ENCODE measurements around the gene OCA2. TPM values are rescaled to one million over a fixed set of nuclear protein-coding genes. Genes with fewer than 3 reads are reported as not detected.

The OCA2 gene
- total RNA-seq, 1 experiment from 2014 or later: not detected

GRCh38 chr15:28133281-28133680 is 34.2 kb upstream of the OCA2 start:
- ChIA-PET CTCF (no interaction called here), POLR2A (no interaction called here)
- DNase-seq (ENCODE audit: unreplicated experiment): no peak
- TF ChIP-seq, protein P1, sequence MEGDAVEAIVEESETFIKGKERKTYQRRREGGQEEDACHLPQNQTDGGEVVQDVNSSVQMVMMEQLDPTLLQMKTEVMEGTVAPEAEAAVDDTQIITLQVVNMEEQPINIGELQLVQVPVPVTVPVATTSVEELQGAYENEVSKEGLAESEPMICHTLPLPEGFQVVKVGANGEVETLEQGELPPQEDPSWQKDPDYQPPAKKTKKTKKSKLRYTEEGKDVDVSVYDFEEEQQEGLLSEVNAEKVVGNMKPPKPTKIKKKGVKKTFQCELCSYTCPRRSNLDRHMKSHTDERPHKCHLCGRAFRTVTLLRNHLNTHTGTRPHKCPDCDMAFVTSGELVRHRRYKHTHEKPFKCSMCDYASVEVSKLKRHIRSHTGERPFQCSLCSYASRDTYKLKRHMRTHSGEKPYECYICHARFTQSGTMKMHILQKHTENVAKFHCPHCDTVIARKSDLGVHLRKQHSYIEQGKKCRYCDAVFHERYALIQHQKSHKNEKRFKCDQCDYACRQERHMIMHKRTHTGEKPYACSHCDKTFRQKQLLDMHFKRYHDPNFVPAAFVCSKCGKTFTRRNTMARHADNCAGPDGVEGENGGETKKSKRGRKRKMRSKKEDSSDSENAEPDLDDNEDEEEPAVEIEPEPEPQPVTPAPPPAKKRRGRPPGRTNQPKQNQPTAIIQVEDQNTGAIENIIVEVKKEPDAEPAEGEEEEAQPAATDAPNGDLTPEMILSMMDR (IDR thresholded peaks at IDR 0.05; ENCODE audit: unreplicated experiment): no peak
- Mint-ChIP-seq H3K27me3 (ENCODE audit: insufficient read depth, unreplicated experiment) (no peaks in the 10 kb centered on the region), H3K4me1 (ENCODE audit: insufficient read depth, unreplicated experiment) (no peaks in the 10 kb centered on the region), H3K9me3 (ENCODE audit: unreplicated experiment) (no peaks in the 10 kb centered on the region), H3K36me3 (ENCODE audit: insufficient read depth, unreplicated experiment) (peaks cover 49% of the 10 kb centered on the region), H3K27ac (ENCODE audit: low read depth, unreplicated experiment) (no peak overlapping the region), H3K4me3 (ENCODE audit: unreplicated experiment) (no peak overlapping the region)
- BruUV-seq (replicated peaks): no TSS peak
- intact Hi-C loops (cut with micrococcal nuclease): no loop called here

- H3K36me3 Mint-ChIP-seq (ENCODE audit: insufficient read depth, unreplicated experiment): peaks cover 49% of the 10 kb centered on the region
- intact Hi-C loops (cut with micrococcal nuclease): no loop called here
- DNase-seq (ENCODE audit: unreplicated experiment): no peak
- no peaks in the 10 kb centered on the region for H3K27me3 Mint-ChIP-seq (ENCODE audit: insufficient read depth, unreplicated experiment)
- H3K27ac Mint-ChIP-seq (ENCODE audit: low read depth, unreplicated experiment): no peak overlapping the region
- no peaks in the 10 kb centered on the region for H3K4me1 Mint-ChIP-seq (ENCODE audit: insufficient read depth, unreplicated experiment)
- TF ChIP-seq, protein P1 (IDR thresholded peaks at IDR 0.05; ENCODE audit: unreplicated experiment): no peak
- CTCF ChIA-PET: no interaction called here
- POLR2A ChIA-PET: no interaction called here
- no peak overlapping the region for H3K4me3 Mint-ChIP-seq (ENCODE audit: unreplicated experiment)
- no TSS peak for BruUV-seq (replicated peaks)
- H3K9me3 Mint-ChIP-seq (ENCODE audit: unreplicated experiment): no peaks in the 10 kb centered on the region
These were observed 33.6 kb upstream of the OCA2 start for GRCh38 chr15:28132524-28133275.

DNA sequence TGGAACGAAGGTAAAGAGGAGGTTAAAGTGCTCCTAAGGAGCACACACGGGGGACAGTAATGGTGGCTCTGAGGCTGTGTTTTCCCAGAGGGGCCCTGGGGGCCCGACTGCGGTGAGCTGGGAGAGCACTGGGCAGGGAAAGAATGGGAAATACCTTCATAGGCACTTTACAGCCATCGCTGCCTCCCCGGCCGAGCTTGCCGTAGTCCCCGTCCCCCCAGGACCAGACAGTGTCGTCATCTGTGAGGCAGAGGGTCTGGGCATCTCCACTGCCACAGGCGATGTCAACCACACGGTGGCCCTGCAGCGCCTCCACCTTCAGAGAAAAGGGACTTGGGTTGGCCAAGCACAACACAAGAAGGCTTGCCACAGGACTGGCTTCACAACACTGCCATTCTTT is 32.8 kb upstream of the OCA2 start:
- intact Hi-C loops (cut with micrococcal nuclease): no loop called here
- CTCF ChIA-PET: no interaction called here
- peaks cover 49% of the 10 kb centered on the region for H3K36me3 Mint-ChIP-seq (ENCODE audit: insufficient read depth, unreplicated experiment)

DNA sequence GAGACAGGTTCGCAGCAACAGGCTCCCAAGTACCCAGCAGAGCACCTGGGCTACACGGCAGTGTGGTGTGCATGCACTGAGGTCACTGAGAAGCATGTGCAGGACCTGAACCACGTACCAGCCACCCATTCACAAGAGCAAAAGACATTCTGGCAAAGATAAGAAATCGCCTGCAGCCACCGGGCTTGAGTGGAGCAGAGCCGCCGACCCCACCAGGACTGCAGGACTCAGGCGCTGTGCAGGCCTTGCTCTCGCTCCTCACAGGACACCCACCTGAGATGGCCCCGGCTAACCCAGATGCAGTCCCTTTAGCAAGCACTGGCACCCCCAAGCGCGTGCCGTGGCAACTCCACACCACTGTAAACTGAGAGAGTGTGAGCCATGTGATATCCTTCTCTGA is 32.3 kb upstream of the OCA2 start:
- POLR2A ChIA-PET: no interaction called here
- Mint-ChIP-seq H3K9me3 (ENCODE audit: unreplicated experiment) (no peaks in the 10 kb centered on the region), H3K36me3 (ENCODE audit: insufficient read depth, unreplicated experiment) (peaks cover 49% of the 10 kb centered on the region), H3K4me3 (ENCODE audit: unreplicated experiment) (no peak overlapping the region), H3K27me3 (ENCODE audit: insufficient read depth, unreplicated experiment) (no peaks in the 10 kb centered on the region), H3K27ac (ENCODE audit: low read depth, unreplicated experiment) (peak overlapping the region; percentile 19), H3K4me1 (ENCODE audit: insufficient read depth, unreplicated experiment) (no peaks in the 10 kb centered on the region)
- CTCF ChIA-PET: no interaction called here
- intact Hi-C loops (cut with micrococcal nuclease): no loop called here
- BruUV-seq (replicated peaks): no TSS peak
- TF ChIP-seq, protein P1 (IDR thresholded peaks at IDR 0.05; ENCODE audit: unreplicated experiment): no peak
- DNase-seq (ENCODE audit: unreplicated experiment): no peak

More for the DNA sequence above, 32.8 kb upstream of the OCA2 start:
- no TSS peak for BruUV-seq (replicated peaks)
- H3K27me3 Mint-ChIP-seq (ENCODE audit: insufficient read depth, unreplicated experiment): no peaks in the 10 kb centered on the region
- H3K4me3 Mint-ChIP-seq (ENCODE audit: unreplicated experiment): no peak overlapping the region
- H3K9me3 Mint-ChIP-seq (ENCODE audit: unreplicated experiment): no peaks in the 10 kb centered on the region
- no peak for DNase-seq (ENCODE audit: unreplicated experiment)
- POLR2A ChIA-PET: no interaction called here
- no peak overlapping the region for H3K27ac Mint-ChIP-seq (ENCODE audit: low read depth, unreplicated experiment)
- TF ChIP-seq, protein P1 (IDR thresholded peaks at IDR 0.05; ENCODE audit: unreplicated experiment): no peak
- H3K4me1 Mint-ChIP-seq (ENCODE audit: insufficient read depth, unreplicated experiment): no peaks in the 10 kb centered on the region
